DOHH2 (cell line): ENCODE results near the gene KCTD21.

Source experiments
- H3F3A ChIP-seq: fragments of 200-600 bp; sonication (generic), shearing (Covaris generic); 2 replicates; pipeline ENCODE4 v1.6.0; 2016; ENCODE audit warnings: antibody characterized with exemption, mild to moderate bottlenecking; ENCODE audit not compliant: control insufficient read depth, insufficient read depth
- H3K27ac ChIP-seq: fragments of 200-600 bp; sonication (generic); 2 replicates; pipeline ENCODE4 v1.5.1; 2014; ENCODE audit warnings: low read depth, mild to moderate bottlenecking, low read length, moderate library complexity
- H3K27me3 ChIP-seq: fragments of 200-600 bp; sonication (generic); 2 replicates; pipeline ENCODE4 v1.6.1; 2014; ENCODE audit warnings: mild to moderate bottlenecking, low read length, mixed read lengths; ENCODE audit not compliant: control insufficient read depth
- H3K36me3 ChIP-seq: fragments of 200-600 bp; sonication (generic); 2 replicates; pipeline ENCODE4 v1.6.1; 2014; ENCODE audit warnings: mild to moderate bottlenecking, low read length, moderate library complexity, mixed read lengths; ENCODE audit not compliant: control insufficient read depth
- H3K4me1 ChIP-seq: fragments of 200-600 bp; sonication (generic); 2 replicates; pipeline ENCODE4 v1.6.1; 2014; ENCODE audit warnings: mild to moderate bottlenecking, low read length, mixed read lengths; ENCODE audit not compliant: control insufficient read depth
- H3K4me2 ChIP-seq: fragments of 200-600 bp; sonication (generic); 2 replicates; pipeline ENCODE4 v1.6.0; 2014; ENCODE audit warnings: mild to moderate bottlenecking, low read length, moderate library complexity
- H3K4me3 ChIP-seq: fragments of 200-600 bp; sonication (generic); 2 replicates; pipeline ENCODE4 v1.5.1; 2014; ENCODE audit warnings: mild to moderate bottlenecking, low read length, mixed read lengths
- H3K79me2 ChIP-seq: fragments of 200-600 bp; sonication (generic); 2 replicates; pipeline ENCODE4 v1.6.1; 2014; ENCODE audit warnings: mild to moderate bottlenecking, low read length, mixed read lengths; ENCODE audit not compliant: control insufficient read depth
- H3K9me2 ChIP-seq: fragments of 200-600 bp; sonication (generic); replicated peaks from 2 replicates; pipeline ENCODE4 v1.6.1; 2014; ENCODE audit warnings: mild to moderate bottlenecking, low read length, mixed read lengths; ENCODE audit not compliant: control insufficient read depth
- H3K9me3 ChIP-seq: fragments of 200-600 bp; sonication (generic); 2 replicates; pipeline ENCODE4 v1.6.1; 2014; ENCODE audit warnings: antibody characterized with exemption, low read length, mixed read lengths; ENCODE audit not compliant: control insufficient read depth, insufficient read depth
- H4K20me1 ChIP-seq: fragments of 200-600 bp; sonication (generic); 2 replicates; pipeline ENCODE4 v1.6.0; 2014; ENCODE audit warnings: low read depth, mild to moderate bottlenecking, antibody characterized with exemption, low read length, moderate library complexity; ENCODE audit not compliant: control insufficient read depth, insufficient read depth
- EZH2phosphoT487 ChIP-seq: fragments of 200-600 bp; sonication (generic); IDR thresholded peaks from 2 replicates; pipeline ENCODE4 v1.6.1; 2017; ENCODE audit warnings: borderline replicate concordance, mild to moderate bottlenecking, antibody characterized with exemption, low read length, moderate library complexity, mixed read lengths
- TF ChIP-seq, protein P1 (sequence below): fragments of 200-600 bp; sonication (generic); IDR thresholded peaks from one replicate; pipeline ENCODE4 v1.5.1; 2014; ENCODE audit warnings: antibody characterized with exemption, mild to moderate bottlenecking, low read depth, low read length; ENCODE audit not compliant: poor library complexity, severe bottlenecking

Gene KCTD21

DNA sequence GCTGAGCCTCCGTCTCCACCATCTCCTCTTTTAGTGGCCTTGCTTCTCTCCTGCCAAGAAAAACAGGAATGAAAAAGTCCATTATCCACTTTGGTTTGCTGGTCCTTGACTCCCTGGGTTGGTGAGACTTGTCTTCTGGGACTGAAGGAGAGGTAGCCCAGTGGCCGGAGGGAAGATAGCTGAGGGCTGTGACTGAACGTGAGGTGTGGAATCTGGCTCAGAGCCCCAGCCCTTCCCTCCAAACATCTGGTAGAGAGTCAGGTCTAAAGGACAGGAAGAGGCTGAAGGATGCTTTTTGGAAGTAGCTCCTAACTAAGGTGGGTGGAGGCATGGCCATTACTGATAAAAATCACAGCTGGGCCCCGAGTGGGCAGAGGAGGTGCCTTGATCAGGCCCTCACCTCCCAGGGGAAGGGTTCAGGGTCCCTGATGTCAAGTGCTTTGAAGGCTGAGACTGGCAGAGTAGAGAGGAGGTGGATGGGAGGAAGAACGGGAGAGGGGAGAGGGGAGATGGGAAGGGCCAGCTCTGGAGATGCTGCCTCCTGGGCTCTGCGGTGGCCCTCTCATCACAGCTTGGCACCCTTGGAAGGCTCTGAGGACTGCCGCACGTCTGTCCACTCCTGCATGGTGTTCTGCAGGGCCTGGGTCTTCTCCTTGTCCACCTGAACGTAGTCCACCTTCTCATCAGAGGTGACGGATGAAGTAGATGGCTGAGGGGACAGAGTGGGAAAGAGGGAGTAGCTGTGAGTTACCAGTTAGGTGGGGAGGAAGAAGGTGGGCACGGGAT is 30.5 kb upstream of the KCTD21 start:
- no peaks in the 10 kb centered on the region for H3K9me3 ChIP-seq
- H4K20me1 ChIP-seq: no peaks in the 10 kb centered on the region
- no peaks in the 10 kb centered on the region for H3K79me2 ChIP-seq
- H3K4me2 ChIP-seq: no peak overlapping the region
- no peaks in the 10 kb centered on the region for H3K27me3 ChIP-seq
- H3K36me3 ChIP-seq: no peaks in the 10 kb centered on the region
- H3K27ac ChIP-seq: no peak overlapping the region
- H3K4me3 ChIP-seq: no peak overlapping the region
- no peaks in the 10 kb centered on the region for H3K9me2 ChIP-seq
- H3K4me1 ChIP-seq: peaks cover 13% of the 10 kb centered on the region
- no peaks in the 10 kb centered on the region for H3F3A ChIP-seq
- TF ChIP-seq EZH2phosphoT487: no peak
- TF ChIP-seq, protein P1, sequence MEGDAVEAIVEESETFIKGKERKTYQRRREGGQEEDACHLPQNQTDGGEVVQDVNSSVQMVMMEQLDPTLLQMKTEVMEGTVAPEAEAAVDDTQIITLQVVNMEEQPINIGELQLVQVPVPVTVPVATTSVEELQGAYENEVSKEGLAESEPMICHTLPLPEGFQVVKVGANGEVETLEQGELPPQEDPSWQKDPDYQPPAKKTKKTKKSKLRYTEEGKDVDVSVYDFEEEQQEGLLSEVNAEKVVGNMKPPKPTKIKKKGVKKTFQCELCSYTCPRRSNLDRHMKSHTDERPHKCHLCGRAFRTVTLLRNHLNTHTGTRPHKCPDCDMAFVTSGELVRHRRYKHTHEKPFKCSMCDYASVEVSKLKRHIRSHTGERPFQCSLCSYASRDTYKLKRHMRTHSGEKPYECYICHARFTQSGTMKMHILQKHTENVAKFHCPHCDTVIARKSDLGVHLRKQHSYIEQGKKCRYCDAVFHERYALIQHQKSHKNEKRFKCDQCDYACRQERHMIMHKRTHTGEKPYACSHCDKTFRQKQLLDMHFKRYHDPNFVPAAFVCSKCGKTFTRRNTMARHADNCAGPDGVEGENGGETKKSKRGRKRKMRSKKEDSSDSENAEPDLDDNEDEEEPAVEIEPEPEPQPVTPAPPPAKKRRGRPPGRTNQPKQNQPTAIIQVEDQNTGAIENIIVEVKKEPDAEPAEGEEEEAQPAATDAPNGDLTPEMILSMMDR: no peak

DNA sequence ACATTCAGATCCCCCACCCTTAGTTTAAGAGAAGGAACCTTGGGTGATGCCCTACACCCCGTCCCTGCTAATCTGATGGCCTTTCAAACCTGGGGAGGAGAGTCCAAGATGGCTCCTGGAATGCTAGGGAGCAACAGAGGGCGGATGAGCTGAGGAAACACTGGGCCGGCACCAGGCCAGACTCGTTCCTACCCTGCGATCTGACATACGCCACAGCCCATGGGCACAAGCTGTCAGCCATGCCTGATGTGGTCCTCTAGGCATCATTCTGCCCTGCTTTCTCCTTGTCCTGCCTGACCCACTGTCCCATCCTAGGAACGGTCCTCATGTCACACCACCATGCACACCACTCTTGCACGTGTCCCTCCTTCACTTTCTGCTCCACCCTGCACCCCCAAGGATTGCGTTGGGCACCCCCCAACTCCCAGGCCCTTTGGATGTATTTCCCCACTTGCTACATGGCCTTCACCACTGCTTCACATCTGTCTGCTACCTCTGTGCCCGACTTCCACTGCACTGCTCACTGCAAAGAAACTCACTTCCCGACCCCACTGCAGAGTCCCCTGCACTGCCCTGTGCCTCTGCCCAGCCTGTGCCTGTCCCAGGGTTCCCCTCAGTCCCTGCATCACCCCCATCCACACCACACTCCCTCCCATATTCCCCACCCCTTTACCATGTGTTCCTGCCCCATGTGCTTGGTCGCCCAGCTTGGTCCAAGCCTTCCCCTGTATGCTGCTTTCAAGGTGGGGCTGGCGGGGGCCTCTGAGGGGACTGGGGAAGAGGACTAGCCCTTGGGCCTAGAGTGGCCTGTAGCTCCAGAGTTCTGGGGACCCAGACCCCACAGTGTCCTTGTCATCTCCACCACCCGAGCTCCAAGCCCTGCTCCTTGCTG is 29.5 kb upstream of the KCTD21 start:
- Histone ChIP-seq H3K27me3 (no peaks in the 10 kb centered on the region), H3K9me2 (no peaks in the 10 kb centered on the region), H3K4me2 (no peak overlapping the region), H4K20me1 (no peaks in the 10 kb centered on the region), H3K4me3 (no peak overlapping the region), H3K27ac (no peak overlapping the region), H3K9me3 (no peaks in the 10 kb centered on the region), H3K4me1 (peaks cover 3% of the 10 kb centered on the region), H3F3A (no peaks in the 10 kb centered on the region), H3K79me2 (no peaks in the 10 kb centered on the region), H3K36me3 (no peaks in the 10 kb centered on the region)
- TF ChIP-seq EZH2phosphoT487: no peak

DNA sequence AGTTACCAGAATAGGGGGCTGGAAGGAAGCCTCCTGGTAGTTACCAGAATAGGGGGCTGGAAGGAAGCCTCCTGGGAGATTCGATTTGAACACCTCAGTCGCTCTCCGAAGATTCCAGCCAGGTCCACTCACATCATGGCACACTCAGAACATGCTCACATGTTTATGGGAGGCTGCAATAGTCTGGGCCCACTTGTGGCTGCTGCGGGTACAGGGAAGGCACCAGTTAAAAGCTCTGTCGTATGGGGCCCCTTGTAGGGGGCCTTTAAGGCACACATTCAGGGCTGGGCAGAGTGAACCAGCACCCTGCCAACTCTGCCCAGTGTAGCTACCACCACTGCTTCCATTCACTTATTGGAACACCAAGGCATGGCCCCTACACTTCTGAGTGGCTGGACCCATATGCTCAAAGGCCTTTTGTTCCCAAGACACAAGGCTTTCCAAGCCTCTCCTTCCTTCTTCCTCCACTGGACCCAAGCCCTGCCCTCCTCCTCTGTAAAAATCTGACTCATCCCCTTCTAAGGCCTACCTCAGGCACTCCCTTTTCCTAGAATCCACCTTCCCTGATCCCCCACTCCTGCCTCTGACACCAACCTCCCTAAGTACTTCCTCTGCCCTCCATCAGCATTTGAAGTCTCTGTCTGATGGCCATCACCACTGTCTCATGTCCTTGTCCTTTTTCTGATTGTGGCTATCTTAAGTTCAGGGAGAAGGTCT is 28.3 kb upstream of the KCTD21 start:
- no peaks in the 10 kb centered on the region for H3K4me1 ChIP-seq
- no peaks in the 10 kb centered on the region for H3K79me2 ChIP-seq
- H3K9me2 ChIP-seq: no peaks in the 10 kb centered on the region
- no peaks in the 10 kb centered on the region for H3K9me3 ChIP-seq
- H3K36me3 ChIP-seq: no peaks in the 10 kb centered on the region
- no peak overlapping the region for H3K4me2 ChIP-seq
- no peaks in the 10 kb centered on the region for H4K20me1 ChIP-seq
- H3K27me3 ChIP-seq: no peaks in the 10 kb centered on the region
- TF ChIP-seq, protein P1: no peak
- no peak for TF ChIP-seq EZH2phosphoT487
- H3K27ac ChIP-seq: no peak overlapping the region
- H3F3A ChIP-seq: no peaks in the 10 kb centered on the region
- no peak overlapping the region for H3K4me3 ChIP-seq
